SIG-M5 (cell line): Measurements from ENCODE around the gene ZNF407.

ENCODE experiments used
- DNase-seq: peaks from one replicate; lab custom pipeline; 2025; lab: John Stamatoyannopoulos, UW

The ZNF407 gene

DNA sequence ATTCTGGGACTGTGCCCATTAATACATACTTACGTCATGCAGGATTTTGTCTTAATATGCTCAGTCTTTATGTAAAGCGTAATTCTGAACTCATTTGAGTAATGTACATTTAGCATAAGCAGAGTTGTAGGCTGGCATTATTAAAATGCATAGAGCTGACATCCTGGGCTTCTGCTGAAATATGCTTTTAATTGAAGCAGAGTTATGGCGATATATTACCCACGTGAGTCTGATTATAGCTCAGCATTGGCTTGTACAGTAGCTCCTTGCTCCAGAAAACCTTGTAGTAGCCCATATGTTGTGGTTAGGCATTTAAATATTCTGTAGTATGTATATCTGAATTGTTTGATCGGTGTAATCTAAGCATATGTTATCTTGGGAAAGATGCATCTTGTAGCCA is 377.3 kb downstream of the ZNF407 start:
- no peak for DNase-seq

- DNase-seq, result no peak
Observed at GRCh38 chr18:74976331-74976909, 378.8 kb downstream of the ZNF407 start.

- no peak for DNase-seq
Observed at GRCh38 chr18:74977041-74977440, 379.4 kb downstream of the ZNF407 start.

DNA sequence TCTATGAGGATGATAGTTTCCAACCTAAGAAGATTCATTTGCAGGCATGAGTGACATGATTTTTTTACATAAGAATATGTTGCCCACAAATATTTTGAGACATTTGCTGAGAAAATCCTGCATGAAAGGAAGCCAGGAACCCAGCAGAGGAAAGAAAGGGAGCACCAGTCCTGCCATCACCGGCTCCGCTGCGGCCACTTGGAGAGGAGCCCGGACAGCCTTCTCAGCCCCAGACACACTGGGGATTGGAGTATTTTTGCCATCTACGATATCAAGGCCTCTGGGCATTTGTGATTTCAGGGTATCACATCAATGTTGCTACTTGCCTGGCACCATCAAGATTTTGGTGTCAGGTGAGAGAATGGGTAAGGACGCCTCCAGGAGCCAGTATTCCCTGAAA is 383.0 kb downstream of the ZNF407 start:
- DNase-seq, result no peak

- no peak for DNase-seq
Observed at GRCh38 chr18:74981476-74981875, 383.8 kb downstream of the ZNF407 start.

DNA sequence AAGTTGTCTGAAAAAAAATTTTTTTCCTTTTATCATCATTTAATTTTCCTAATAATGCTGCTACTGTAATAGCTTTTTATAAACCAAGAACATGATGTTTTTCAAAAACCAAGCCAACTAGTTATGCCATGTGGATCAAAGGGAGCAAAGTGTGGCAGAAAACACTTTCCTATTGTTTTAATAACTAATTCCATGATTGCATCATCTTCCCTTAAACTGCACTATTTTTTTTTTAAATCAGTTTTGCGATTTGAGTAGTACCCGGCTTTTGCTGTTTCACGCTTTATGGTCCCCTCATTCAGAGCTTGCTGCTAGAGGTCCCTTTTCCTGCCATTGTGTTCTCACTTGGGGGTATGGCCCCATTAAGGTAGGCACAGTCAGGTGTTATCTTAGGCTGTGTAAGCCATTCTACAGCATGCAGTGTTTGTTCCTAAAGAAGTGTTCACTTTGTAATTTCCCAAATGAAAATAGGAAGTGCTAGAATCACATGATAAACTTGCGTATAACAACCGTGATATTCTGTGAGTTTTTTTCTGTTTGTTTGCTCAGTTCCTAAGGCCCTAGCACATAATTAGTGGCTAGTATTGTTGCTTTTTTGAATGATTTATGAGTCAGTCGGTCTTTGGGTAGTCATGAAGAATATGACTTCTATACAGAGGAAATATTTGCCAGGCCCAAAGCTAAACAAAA is 385.4 kb downstream of the ZNF407 start:
- no peak for DNase-seq

DNA sequence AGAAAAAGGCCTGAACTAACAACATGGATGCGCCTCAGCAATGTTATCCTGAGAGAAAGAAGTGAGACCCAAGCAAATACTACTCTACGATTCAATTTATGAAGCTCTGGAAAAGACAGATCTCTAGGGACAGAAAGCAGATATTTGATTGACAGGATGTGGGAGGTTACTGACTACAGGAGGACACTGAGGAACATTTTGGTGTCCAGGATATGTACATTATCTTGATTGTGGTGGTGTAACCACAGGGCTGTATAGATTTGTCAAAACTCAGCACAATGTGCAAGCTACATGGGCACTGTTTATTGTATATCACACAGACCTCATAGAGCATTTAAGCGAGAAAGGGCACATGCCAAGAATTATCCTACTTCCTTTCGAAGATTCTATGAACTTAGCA is 391.5 kb downstream of the ZNF407 start:
- no peak for DNase-seq

- no peak for DNase-seq
Observed at GRCh38 chr18:74990563-74991081, 393.0 kb downstream of the ZNF407 start.

GRCh38 chr18:74994502-74995418 is 397.1 kb downstream of the ZNF407 start:
- DNase-seq, result no peak

DNA sequence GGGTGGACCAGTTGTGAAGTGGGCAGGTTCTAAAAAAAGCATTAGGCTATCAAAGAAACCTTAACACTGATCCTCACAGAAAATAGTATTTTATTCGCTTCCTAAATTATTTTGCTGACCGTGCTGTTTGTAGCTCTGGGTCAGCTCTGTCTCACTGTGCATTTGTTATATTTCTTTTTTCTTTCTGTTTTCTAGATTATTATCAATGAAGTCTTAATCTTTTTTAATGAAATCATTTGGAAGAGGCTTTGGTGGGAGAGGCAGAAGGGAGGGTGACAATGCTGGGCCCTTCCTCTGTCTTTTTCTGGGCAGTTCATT is 397.7 kb downstream of the ZNF407 start:
- DNase-seq, result no peak

- no peak for DNase-seq
Observed at GRCh38 chr18:74996055-74996454, 398.4 kb downstream of the ZNF407 start.

- no peak for DNase-seq
Observed at GRCh38 chr18:74996996-74997395, 399.3 kb downstream of the ZNF407 start.

DNA sequence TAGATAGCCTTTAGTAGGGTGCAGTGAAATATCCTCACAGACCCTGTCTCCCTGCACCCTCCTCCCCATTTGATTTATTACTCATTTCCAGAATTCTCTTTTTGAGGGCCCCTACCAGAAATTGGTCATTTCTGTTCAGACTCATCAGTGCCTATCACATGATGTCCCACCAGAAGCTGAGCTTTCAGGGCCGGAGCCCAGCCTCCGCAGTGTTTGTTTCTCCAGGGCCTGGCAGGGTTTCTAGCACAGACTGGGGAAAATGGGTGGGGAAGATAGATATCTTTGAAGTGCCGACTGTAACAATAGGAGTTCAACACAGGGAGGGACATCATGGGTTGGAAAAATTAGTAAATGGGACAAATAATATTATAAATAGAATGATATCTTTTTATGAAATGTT is 403.2 kb downstream of the ZNF407 start:
- DNase-seq, result no peak

GRCh38 chr18:75003039-75003438 is 405.4 kb downstream of the ZNF407 start:
- DNase-seq, result no peak

DNA sequence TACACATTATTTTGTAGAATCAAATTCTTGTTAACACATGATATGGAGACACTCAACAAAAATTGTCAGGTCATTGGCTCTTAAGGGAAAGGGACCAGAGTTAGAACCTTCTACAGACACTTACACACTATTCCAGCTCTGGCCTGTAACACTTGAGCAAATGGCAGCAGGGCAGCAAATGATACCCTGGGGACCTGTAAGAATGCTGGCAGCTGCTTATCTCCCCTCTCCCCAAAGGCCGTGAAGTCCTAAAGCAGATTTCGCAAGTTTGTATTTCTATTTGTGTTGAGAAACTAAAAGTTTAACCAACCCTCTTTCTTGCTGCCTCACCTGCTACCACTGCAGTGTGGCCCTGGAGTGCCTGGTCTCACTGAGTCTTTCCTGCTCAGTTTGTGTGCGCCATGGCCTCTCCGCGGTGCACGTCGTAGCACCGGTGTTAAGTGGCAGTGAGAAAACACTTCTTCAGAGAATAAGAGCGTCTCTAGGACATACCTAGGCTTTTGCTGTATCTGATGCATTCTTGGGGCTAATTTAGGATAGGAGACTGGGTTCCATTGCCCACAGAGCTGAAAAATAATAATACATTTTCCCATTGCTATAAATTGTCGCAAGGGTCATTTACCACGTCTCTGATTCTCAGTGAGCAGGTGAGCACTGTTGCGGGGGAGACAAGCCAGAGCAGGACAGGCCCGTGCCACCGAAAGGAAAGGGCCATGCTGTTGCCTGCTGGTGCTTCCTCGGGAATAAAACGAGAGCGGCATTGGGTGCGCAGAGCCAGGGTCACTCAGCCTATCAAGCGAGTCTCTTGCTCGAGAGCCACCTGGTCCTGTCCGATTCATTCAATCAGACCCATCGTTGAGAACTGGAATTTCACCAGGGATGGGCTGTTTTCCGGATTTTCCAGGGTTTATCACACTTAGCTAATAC is 406.4 kb downstream of the ZNF407 start:
- no peak for DNase-seq

- DNase-seq, result no peak
Observed at GRCh38 chr18:75005626-75006025, 408.0 kb downstream of the ZNF407 start.

DNA sequence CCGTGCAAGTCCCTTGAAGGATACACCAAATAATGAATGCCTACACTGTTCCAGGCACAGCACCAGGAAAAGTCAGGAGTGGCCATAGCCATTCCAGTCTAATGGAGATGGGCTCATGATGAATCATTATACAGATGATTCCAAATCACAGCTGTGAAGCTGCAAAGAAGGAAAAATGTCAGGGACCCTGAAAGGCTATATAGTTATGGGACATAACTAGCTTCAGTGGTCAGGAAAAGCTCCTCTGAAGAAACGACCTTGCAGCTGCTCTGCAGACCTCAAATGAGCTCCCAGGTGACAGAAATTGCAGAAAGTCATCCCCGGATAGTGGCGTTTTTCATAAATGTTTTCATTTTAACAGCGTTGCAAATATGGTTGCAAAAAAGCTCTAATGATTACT is 410.5 kb downstream of the ZNF407 start:
- no peak for DNase-seq

- no peak for DNase-seq
Observed at GRCh38 chr18:75009296-75009695, 411.6 kb downstream of the ZNF407 start.

DNA sequence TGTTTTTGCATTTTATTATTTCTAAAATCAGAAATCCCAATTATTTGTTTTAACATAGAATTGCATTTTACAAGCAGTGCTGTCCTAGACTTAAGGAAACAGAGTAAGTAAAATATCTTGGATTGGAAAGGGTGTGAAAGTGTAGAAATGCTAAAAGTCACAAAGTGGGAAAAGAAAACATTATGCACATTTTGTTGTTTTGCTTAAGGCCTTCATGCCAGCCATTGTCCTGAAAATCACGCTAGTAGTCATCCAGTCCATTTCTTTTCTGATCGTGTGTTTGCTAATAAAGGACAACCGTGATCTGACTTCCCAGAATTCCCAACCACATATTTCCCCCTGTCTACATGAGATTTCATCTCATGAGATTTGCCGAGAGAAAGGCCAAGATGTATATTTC is 412.2 kb downstream of the ZNF407 start:
- DNase-seq, result no peak

DNA sequence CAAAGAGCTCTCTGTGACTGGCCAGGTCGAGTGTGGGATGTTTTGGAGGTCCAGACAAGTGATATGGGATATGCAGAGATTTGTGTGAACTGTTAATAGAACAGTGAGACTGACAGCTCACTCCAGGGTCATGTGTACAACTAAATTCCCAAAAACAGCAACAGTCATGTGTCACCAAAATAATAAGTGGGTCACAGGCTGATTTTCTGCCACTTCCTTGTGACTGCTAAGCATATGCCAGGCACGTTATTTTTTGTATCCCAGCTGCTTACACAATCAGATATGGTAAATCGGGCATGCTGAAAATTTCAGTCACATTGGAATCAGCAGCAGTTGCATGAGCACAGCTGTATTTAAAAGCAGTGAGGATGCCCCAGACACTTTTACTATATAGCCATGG is 412.6 kb downstream of the ZNF407 start:
- DNase-seq, result no peak

DNA sequence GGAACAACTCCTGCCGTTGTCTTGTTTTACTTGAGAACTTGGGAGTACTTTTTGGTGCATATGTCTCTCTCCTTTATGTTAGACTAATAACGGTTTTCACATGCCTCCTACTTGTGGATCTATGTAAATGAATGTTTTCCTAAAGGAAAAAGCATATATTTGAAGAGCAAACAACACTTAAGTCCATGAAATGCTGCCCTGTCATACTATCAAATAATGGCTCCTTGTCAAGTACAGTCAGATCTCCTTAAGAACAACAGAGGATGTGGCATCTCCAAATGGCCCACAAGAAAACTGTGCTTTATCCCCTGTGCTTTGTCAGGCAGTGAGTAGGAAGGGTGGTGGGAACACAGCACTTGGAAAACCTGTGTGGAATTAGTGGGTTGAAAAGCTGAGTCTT is 413.0 kb downstream of the ZNF407 start:
- DNase-seq, result no peak
